ENCODE measurements around the gene TCTN1.

Gene TCTN1

DNA sequence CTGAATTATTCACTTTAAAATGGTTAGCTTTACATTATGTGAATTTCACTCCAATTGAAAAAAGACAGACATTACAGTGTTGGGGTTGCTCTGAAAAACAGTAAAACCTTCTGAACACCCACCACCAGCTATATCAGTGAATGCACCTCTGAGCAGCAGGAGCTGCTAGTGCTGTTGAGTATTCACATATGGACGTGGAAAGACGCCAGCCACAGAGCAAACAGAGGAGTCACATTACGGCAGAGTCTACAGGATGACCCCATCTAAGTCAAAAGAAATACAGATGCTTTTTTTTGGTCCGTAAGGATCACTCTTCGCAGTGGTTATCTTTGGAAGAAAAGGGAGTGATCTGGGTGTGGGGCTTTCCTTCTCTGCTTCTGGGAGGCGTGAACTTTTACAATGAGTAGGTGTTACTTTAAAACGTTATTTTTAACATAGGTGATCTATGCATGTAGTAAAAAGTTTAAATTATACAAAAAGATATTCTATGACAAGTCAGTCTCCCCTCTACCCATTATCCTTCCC is 70.4 kb downstream of the TCTN1 start:
- TF ChIP-seq, protein P1, sequence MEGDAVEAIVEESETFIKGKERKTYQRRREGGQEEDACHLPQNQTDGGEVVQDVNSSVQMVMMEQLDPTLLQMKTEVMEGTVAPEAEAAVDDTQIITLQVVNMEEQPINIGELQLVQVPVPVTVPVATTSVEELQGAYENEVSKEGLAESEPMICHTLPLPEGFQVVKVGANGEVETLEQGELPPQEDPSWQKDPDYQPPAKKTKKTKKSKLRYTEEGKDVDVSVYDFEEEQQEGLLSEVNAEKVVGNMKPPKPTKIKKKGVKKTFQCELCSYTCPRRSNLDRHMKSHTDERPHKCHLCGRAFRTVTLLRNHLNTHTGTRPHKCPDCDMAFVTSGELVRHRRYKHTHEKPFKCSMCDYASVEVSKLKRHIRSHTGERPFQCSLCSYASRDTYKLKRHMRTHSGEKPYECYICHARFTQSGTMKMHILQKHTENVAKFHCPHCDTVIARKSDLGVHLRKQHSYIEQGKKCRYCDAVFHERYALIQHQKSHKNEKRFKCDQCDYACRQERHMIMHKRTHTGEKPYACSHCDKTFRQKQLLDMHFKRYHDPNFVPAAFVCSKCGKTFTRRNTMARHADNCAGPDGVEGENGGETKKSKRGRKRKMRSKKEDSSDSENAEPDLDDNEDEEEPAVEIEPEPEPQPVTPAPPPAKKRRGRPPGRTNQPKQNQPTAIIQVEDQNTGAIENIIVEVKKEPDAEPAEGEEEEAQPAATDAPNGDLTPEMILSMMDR (conservative IDR thresholded peaks at IDR 0.05; ENCODE audit: low read depth, low read length) = no peak
- H3K4me3 ChIP-seq (ENCODE audit: low read depth, low read length) = no peak overlapping the region
- DNase-seq (ENCODE audit: low read depth) = peak; percentile 65

GRCh38 chr12:110686294-110686903 is 72.5 kb downstream of the TCTN1 start:
- H3K4me3 ChIP-seq (ENCODE audit: low read depth, low read length) = no peak overlapping the region
- DNase-seq (ENCODE audit: low read depth) = no peak
- TF ChIP-seq, protein P1 (conservative IDR thresholded peaks at IDR 0.05; ENCODE audit: low read depth, low read length) = no peak

GRCh38 chr12:110687396-110688169 is 73.7 kb downstream of the TCTN1 start:
- DNase-seq (ENCODE audit: low read depth) = no peak
- TF ChIP-seq, protein P1 (conservative IDR thresholded peaks at IDR 0.05; ENCODE audit: low read depth, low read length) = no peak
- H3K4me3 ChIP-seq (ENCODE audit: low read depth, low read length) = no peak overlapping the region

- TF ChIP-seq, protein P1 (conservative IDR thresholded peaks at IDR 0.05; ENCODE audit: low read depth, low read length) = no peak
- H3K4me3 ChIP-seq (ENCODE audit: low read depth, low read length) = peak within 1 kb of the TSS; percentile 62
- no peak for DNase-seq (ENCODE audit: low read depth)
Measured at GRCh38 chr12:110688446-110689280, 74.7 kb downstream of the TCTN1 start, which contains the start of gene HVCN1. TSS of gene HVCN1 (minus strand) at chr12:110689115. CDS start at chr12:110683245, 5,870 bp downstream.

DNA sequence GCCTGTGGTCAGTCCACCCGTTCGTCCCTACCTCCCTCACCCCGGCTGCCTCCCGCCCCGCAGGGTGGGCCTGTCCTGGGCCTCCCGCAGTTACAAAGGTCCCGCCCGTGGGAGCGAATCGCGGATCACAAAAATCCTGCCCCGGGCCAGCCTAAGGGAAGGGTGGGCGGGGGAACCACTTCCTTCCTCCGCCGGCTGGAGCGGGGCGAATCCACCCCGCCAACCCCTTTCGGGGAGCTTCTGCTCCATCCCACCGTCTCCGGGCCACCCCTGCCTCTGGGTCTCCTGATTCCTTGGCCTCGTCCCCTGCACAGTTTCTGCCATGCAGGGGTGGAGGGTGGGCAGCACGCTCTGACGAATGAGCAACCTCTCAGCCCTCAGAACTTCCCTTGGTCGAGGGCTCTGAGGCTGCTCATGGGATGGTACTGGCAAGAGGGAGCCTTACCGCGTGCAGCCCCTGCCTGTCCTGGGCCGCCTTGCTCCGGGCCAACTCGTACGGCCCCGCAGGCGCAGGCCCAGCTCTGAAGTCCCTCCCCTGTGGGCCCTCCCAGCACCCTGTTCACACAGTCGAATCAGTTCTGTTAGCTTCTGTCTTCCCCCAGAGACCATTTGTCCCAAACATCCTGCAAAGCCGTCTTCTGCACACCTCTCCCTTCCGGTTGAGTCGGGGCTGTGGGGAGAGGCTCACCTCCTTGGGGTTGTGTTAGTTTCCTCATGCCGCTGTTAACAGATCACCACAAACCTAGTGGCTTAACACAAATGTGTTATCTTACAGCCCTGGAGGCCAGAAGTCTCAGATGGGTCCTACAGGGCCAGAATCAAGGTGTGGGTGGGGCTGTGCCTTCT is 75.6 kb downstream of the TCTN1 start:
- TF ChIP-seq, protein P1 (conservative IDR thresholded peaks at IDR 0.05; ENCODE audit: low read depth, low read length) = no peak
- H3K4me3 ChIP-seq (ENCODE audit: low read depth, low read length) = peak overlapping the region; percentile 62
- peak; percentile 42 for DNase-seq (ENCODE audit: low read depth)

GRCh38 chr12:110690127-110690430 is 76.2 kb downstream of the TCTN1 start:
- TF ChIP-seq, protein P1 (conservative IDR thresholded peaks at IDR 0.05; ENCODE audit: low read depth, low read length) = no peak
- no peak overlapping the region for H3K4me3 ChIP-seq (ENCODE audit: low read depth, low read length)
- DNase-seq (ENCODE audit: low read depth) = no peak

Measured in choroid plexus epithelial cell (primary cell).